OCI-M2 (cell line): Measurements from ENCODE around the gene PREX1.
"Not testable (repeated sequence)": the region's sequence is repeated elsewhere in the genome, so short reads cannot be mapped to it uniquely, and the experiment has no call there.

ENCODE experiments used
- DNase-seq: peaks from one replicate; lab custom pipeline; 2025; ENCODE audit not compliant: unreplicated experiment; lab: John Stamatoyannopoulos, UW

The PREX1 gene

DNA sequence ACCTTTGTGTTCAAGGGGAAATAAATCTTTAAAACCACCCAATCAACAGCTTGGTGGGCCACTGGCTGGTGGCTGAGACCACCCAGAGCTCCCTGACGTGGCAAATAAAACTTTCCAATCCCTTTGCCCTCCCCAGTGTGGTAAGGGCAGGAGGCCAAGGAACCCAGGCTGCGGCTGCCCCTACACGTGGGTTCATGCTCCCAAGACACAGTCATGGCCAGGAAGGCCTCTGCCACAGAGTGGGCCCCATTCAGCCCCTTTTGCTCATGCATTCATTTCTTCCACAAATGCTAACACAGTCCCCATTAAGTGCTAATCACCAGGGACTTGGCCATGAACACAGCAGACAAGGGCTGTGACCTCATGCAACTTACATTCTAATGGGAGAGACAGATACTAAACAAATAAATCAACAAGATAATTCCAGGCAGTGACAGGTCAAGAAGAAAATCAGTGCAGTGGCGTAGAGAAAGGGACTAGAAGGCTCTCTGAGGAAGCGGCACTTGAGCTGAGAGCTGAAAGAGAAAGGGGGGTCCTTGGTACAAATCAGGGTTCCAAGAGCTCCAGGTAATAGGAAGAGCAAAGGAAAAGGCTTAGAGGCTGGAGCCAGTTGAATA lies 13.8 kb downstream of the PREX1 start:
- DNase-seq, result no peak

DNA sequence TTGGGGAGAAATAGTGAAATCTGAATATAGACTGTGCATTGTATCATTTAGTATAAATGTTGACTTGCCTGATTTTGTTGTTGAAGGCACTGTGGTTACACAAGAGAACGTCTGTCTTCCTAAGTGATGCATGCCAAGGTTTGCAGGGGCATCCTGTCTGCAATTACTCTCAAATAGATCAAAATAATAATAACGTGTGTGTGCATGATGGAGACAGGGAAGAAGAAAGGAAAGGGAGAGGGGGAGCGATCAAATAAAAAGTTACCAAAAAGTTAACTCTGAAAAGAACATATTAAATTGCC lies 14.4 kb downstream of the PREX1 start:
- DNase-seq, result no peak

DNA sequence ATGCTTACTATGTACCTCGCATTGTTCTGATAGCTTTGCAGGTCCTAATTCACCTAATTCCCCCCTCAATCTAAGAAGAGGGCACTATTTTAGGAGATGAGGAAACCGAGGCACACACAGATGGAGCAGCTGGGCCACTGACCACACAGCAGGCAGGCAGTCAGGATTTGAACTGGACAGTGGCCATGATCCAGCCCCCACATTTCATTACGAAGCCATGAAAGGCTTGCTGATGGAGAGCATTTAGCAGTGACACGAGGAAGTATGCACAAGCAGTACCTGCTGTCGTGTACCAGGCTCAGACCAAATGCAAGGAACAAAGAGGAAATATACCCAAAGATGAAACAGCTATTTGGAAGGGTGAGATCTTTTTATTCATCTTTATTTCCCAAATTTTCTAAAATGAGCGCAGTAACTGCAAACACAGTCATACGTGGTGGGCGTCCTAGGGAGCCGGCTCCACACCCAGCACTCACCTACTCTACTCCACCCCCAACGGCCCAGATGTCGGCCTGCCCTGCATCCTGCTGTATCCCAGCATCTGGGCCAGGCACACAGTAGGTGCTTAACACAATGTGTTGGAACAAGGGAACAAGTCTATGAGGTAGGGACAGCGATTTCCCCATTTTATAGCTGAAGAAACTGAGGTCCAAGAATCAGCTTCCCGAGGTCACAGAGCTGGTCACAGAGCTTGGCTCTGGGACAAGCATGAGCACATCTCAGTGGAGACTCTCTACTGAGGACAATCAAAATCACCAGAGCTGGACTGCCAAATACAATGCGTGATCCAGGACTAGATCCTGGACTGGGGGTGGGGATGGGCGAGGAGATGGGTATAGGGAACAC lies 15.0 kb downstream of the PREX1 start:
- no peak for DNase-seq

DNA sequence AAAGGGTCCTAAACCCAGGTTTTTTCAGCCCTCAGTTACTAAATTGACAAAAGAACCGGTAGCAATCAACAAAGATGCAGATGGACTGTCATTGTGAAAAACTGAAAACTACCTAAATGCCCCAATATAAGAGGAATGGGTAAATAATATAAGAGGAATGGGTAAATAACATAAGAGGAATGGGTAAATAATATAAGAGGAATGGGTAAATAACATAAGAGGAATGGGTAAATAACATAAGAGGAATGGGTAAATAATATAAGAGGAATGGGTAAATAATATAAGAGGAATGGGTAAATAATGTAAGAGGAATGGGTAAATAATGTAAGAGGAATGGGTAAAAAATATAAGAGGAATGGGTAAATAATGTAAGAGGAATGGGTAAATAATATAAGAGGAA lies 15.7 kb downstream of the PREX1 start:
- DNase-seq, result not testable (repeated sequence)

DNA sequence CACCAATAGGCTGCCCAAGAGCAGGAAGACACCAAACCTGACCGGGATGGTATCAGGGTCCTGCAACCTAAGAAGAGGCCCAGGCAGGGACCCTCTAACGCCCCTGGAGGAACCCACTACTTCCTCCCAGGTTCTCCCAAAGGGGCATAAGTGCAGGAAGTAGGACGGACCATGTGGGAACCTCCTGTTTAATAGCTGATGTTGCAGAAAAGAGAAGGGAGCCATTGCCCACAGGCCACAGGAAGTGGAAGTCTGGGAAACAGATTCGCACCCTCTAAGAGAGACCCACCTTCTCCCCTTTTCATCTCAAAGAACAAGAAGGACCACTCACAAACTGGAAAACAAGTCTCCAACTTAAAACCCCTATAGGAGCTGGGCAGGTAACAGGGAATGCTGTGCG lies 18.1 kb downstream of the PREX1 start:
- no peak for DNase-seq

DNA sequence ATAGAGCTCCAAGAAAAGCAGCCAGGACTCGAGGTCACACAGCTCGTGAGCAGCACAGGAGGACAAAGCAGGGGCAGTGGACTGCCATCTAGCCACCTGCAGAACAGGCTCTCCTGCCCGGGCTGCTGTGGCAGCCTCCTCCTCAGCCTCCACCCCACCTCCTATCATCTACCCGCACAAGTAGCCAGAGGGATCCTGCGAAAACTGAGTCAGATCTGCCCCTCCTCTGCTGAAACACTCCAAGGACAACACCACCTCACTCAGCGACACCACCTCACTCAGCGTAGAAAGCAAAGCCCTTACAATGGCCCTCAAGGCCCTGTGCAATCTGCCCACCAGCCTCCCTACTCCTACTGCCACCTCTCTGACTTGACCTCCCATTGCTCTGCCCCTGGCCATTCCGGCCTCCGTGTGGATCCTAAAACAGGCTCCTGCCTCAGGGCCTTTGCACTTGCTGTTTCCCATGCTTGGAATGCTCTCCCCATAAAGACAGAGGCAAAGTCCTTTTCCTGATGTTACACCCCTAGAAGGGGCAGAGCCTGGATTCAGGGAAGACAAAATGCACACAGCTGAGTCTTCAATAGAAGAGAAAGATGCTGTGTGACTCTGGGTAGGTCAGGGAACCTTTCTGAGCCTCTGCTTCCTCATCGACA lies 19.3 kb downstream of the PREX1 start:
- no peak for DNase-seq

DNA sequence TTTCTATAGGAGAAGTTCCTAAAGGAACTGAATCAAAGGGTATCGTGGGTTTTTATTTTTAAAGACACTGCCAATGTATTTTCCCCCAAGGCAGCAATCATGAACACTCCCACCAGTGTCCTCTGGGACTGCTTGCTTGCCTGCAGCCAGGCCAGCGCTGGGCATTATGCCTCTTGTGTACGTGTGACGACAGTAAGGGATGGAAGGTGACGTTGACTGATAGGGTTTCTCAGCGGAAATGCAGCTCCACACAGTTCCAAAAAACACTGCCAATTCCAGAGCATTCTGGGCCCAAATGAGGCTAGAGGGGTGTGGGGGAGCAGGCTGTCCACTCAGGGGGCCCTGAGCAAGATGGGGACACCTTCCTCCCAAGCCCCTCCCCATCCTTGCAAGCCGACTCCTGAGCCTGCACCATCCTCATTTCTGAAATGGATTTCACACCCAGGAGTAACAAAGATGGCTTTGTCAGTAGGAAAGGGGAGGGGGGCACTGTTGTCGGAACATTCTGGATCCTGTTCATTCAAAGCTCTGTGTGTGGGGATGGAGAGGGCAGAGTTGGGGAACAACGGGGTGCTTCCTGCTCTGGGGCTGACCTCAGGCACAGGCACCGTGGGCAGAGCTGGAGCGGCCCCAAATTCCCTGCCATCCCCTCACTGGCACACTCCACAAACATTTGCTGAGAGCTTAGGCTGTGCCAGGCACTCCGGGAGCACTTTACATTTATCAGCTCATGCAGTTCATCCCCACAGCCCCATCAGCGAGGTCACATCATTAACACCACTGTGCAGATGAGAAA lies 20.0 kb downstream of the PREX1 start:
- DNase-seq, result no peak

DNA sequence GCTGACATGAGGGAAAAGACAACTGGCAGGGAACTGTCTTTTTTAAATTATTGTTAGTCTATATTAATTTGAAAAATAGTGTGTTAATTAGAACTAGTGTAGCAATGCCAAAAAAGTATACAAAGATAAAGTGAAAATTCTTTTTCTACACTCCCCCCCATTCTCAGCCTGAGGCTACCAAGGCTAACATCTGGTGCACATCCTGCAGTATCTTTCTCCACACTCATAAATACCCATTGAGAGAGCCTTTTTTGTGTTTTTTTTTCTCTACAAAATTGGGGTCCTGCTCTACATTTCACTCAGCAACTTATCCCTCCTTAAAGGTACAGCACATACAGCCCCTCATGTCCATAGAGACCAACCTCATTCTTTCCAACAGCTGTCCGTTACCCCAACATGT lies 20.7 kb downstream of the PREX1 start:
- no peak for DNase-seq

DNA sequence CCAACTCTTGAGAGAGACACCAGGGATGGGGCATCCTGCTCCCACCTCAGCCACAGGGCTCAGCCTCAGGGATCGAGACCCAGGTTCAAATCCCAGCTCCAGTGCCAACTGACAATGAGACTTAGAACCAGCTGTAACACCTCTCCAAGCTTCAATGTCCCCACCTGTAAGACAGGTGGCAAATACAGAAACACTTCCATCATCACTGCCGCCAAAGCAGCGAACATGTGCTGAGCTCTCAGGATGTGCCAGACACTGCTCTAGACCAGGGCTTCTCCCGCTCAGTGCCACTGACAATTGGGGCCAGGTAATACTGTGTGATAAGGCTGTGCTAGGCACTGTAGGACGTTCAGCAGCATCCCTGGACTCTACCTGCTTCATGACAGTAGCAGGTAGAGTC lies 22.1 kb downstream of the PREX1 start:
- no peak for DNase-seq

DNA sequence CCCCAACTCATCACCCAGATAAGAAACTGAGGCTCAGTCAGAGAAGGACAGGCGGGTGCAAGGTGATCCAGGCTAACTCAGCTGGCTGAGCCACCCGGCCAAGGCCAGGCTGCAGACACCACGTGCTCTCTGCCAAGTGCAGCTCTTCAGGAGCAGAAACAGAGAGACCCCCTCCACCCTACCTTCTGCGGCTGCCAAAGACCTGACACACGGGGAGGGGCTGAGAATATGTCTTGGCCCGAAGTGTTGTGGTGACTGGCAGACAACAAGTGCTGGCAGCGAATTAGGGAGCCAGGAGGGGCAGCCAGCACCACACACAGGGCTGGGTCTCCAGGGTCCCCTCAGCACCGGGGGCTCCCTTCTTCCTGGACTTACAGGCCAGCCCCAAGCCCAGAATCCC lies 22.5 kb downstream of the PREX1 start:
- DNase-seq, result no peak

DNA sequence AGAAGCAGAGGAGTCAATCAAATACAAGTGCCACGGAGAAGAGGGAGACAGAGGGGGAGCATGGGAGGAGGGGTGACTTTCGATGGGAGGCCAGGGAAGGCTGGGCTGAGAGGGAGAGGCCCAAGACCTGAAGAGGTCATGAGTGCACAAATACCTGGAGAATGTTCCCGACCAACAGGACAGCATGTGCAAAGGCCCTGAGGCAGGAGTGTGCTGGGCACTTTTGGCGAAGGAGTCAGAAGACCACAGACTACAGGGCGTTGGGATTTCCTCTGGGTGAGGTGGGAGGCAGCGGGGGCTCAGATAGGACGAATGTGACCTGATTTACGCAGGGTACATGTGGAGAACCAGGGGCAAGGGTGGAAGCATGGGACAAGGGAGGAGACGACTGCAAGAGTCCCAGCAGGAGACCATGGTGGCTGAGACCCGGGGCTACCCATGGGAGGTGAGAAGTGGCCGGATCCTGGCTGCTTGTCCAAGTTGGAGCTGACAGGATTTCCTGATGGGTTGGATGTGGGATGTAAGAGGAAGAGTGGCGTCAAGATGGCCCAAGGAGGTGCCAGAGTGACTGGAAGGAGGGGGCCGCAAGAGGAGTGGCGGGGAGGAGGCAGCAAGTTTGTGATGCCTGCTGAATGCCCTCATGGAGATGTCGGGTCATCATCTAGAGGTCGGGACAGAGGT lies 23.4 kb downstream of the PREX1 start:
- DNase-seq, result no peak

DNA sequence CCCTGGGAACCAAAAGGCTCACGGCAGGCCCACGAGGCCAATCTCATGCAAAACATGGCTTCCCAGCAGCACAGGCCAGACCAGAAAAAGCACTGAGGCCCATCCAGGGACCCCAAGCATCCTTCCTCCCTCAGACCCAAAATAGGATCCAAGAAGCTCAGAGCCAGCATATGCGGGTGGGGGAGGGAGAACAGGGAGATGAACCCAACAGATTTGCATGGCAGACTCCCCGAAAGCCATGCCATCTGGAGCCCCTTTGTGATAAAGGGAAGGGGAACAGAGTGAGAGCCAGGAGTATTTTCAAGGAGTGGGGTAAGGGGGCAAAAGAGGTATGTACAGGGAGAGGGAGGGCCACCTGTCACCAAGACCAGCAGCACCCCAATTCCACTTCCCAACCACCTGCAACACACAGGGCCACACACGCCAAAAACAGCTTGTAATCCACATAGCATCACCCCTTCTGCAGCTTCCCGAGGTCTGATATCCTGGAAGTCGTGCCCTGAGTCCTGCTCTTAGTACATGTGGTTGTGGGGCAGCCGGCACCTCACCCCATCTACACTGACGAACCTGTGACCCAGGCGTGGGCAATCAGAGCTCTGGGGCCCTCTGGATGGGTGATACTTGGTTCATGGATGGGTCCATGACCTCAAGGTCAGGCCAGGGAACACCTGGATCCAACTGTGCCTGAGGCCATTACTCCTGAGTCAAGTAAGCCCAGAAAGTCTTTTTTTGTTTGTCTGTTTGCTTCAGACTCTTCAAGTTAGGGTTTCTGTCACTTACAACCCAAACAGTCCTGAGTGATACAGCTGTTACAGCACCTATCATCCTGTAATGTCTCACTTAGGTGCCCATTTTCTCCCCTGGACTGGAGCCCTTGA lies 24.4 kb downstream of the PREX1 start:
- no peak for DNase-seq

DNA sequence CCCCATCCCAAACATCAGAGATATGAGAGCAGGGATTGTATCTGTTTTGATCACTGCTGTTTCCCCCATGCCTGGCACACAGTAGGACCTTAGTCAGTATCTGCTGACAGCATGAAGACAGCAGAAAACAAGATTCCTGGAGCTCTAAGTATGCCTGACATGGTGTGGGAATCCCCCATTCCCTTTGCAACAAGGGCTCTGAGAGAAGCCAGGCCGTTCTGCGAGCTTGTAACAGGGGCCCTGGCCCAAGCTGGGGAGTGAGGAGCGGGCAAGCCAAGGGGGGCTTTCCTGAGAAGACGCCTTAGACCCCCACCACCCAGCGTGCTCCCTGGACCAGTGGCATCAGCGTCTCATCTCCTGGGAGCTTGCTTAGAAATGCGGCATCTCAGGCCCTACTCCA lies 25.2 kb downstream of the PREX1 start:
- no peak for DNase-seq

DNA sequence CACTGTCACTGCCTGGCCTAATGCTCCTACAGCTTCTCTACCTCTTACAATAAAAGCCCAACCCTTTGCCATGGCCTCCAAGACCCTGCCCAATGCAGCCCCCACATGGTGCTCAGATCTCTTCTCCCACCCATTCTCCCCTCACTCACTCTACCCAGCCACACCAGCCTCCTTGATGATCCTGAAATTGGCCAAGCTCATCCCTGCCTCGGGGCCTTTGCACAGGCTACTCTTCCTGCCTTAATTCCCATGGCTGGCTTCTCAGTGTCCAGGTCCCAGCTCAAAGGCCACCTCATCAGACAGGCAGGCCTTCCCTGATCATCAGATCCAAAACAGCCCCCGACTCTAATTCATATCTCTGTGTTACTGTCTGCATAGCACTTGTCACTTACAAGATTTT lies 25.6 kb downstream of the PREX1 start:
- DNase-seq, result no peak

DNA sequence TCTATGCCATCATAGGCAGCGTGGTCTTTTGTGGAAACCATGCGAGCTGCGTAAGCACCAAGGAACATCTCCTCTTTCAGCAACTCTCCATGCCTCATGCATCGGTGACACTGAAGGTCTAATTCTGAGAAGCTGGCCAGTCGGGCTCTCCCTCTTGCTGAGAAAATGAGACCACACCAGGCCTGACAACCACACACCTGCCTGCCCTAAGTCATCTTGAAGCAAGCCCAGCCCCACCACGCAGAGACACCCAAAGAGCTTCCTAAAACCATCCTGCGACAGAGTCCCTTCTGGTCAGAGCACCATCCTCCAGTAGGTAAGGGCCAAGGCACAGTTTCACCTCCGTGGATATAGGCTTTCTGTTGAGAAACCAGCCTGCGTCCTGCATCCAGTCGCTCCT lies 26.6 kb downstream of the PREX1 start:
- no peak for DNase-seq

DNA sequence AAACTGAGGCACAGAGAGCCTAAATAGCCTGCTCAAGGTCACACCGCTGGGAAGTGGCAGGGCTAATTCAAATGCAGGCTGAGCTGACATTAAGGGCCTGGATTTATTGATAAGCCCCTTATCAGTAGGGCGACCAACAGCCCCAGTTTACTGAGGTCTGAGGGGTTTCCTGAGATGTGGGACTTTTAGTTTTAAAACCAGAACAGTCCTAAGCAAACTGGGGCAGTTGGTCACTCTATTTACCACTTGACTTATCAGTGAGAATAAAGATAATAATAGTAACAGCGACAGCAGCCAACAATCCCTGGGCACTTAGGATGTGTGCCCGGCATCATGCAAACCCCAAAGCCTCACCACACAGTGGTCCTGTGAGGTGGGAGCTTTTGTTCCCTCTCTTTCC lies 27.6 kb downstream of the PREX1 start:
- DNase-seq, result no peak

DNA sequence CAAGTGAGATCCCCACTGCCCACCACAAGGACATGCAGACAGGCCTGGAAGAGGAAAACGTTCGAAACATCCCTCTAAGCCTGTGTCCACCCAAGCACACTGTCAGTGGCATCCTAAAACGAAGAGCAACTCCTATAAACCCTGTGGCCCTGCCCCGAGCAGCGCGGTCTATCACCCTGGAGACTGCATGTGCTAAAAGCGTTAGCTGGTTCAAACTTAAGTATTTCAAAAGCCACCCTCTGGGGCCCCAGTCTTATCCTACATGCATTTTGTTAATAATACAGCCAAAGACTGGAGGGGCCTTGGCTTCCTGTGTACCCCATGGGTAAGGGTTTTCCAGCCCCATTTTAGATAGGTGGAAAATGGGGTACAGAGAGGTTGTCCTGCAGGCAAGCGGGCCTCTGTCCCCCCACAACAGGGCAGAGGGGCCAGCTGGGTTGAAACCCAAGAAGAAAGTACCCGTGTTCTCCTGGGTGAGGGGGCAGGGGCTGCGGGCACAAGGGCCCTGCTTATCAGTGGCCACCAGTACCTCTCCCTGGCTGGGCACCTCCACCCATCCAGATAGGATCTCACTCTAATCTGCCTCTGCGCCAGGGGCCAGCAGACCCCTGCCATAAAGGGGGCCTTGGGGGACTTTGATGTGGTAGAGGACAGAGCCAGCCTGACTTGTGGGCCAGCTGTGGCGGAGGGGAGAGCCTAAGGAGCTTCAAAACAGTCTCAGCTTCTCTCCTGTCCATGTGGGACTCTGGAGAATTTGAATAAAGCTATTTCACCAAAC lies 28.3 kb downstream of the PREX1 start:
- no peak for DNase-seq

DNA sequence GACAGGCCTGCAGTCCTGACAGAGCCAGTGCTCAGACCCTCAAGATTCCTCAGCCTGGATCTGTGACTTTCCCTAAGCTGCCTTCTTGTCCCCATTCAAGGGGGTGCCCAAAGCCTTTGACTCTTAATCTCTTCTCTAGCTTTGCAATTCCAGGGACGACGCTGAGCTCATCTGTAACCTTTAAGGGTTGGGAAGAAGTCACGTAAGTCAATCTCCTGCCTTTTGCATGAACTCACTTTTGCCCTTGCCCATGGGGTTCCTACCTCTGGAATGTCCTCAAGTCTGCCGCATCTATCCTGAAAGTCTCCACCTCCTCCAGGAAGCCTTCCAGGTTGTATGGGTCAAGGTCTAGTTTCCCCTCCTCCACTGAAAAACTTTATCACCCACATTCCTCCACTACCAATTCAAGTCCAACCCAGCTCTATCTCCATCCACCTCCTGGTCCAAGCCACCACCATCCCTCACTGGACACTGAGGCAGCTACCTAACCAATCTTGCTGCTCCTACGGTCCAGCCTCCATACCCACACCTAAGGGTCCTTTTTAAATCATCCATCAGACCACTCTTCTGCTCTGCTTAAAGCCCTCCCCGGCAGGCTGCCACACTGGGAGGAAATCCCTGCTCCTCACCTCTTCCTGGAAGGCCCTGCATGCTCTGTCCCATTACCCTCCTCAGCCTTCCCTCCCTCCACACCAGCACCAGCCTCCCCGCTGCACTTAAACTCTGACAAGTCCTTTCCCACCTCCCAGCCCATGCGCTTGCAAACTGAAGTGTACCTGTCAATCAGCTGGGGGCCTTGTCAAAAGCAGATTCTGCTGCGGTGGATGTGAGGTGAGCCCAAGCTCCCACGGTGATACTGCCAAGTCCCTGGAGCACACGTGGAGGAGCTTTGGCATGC lies 29.7 kb downstream of the PREX1 start:
- DNase-seq, result no peak
